Stomach (tissue), 9 donors: ENCODE data around the gene VIPR2. TPM values are rescaled to one million over a fixed set of nuclear protein-coding genes. Genes with fewer than 3 reads are reported as not detected.

Experiments
- DNase-seq, 2 donors: peaks; one replicate each; pipeline versions ENCODE4 v3.0.0 to v3.0.0-alpha.2; 2013 to 2019
- H3K27ac ChIP-seq, 5 donors: fragments of 200-600 bp in 4 of 5; sonication (generic) in 4 of 5; one replicate each; pipeline ENCODE4 v1.5.1; 2013 to 2019; ENCODE audit warnings: mild to moderate bottlenecking in 1 of 5, moderate library complexity in 1 of 5
- H3K27me3 ChIP-seq, 3 donors: fragments of 200-600 bp; sonication (generic); one replicate each; pipeline ENCODE4 v1.5.1; 2017 to 2019; ENCODE audit warnings: mixed run types in 1 of 3
- H3K36me3 ChIP-seq, 4 donors: fragments of 200-600 bp; sonication (generic); 1 replicate in 3 of 4; 2 replicates in 1 of 4; pipeline ENCODE4 v1.5.1; 2016 to 2019
- H3K4me1 ChIP-seq, 4 donors: fragments of 200-600 bp; sonication (generic); one replicate each; pipeline ENCODE4 v1.5.1; 2016 to 2019
- H3K4me3 ChIP-seq, 4 donors: fragments of 200-600 bp; sonication (generic) in 3 of 4; one replicate each; pipeline ENCODE4 v1.5.1; 2016 to 2019; ENCODE audit warnings: mild to moderate bottlenecking in 1 of 4
- H3K9me3 ChIP-seq, 4 donors: fragments of 200-600 bp; sonication (generic); one replicate each; pipeline ENCODE4 v1.5.1; 2016 to 2019
- CTCF ChIP-seq, 7 experiments: fragments of 450-650 bp in 4 of 7; fragments of 200-600 bp in 3 of 7; sonication (generic) in 3 of 7; IDR thresholded peaks; one replicate each; pipeline ENCODE4 v1.5.1; 2016 to 2019; ENCODE audit warnings: antibody characterized with exemption in 7 of 7, control low read depth in 2 of 7, mild to moderate bottlenecking in 1 of 7
- EP300 ChIP-seq: sonication (generic); formaldehyde crosslinking; IDR thresholded peaks from one replicate; pipeline ENCODE4 v1.6.1; 2017; ENCODE audit warnings: antibody characterized with exemption
- POLR2A ChIP-seq, 4 donors: fragments of 450-650 bp; IDR thresholded peaks; one replicate each; pipeline ENCODE4 v1.6.1; 2016; ENCODE audit warnings: antibody characterized with exemption in 4 of 4, control low read depth in 2 of 4, mild to moderate bottlenecking in 1 of 4, moderate library complexity in 1 of 4
- POLR2AphosphoS5 ChIP-seq, 3 donors: sonication (generic); formaldehyde crosslinking; IDR thresholded peaks; one replicate each; pipeline ENCODE4 v1.6.1; 2016; ENCODE audit warnings: antibody characterized with exemption in 3 of 3
- WGBS, 5 donors: extraction: QIAGEN DNeasy Blood & Tissue Kit in 3 of 5; methylation state at CpG; one replicate each; pipeline versions ENCODE4 v1.1.5 to v1.1.7; 2013 to 2018; 5-methylcytosine and 5-hydroxymethylcytosine counted together
- intact Hi-C: fragments of 100-400 bp; cut with DNase I; formaldehyde crosslinking; loops from one replicate; pipeline ENCODE4 v1.15.1; 2023; ENCODE audit warnings: low total_unique reads
- polyA plus RNA-seq, 3 donors: library from polyadenylated mRNA; stranded (reverse); fragments of 200-250 nt; gene quantifications; one replicate each; pipeline ENCODE4 v1.2.3, GENCODE V29; 2013
- total RNA-seq, 5 donors: library from RNA; depleted of rRNA; stranded (reverse); fragments of >200 nt; gene quantifications; one replicate each; pipeline versions ENCODE4 v1.1.0 to v1.2.3, GENCODE V29; 2014 to 2016
- donor health status: healthy with polysubstance abuse.
- donor health status: Bipolar disorder and iron deficiency.
- donor health status: healthy.

The VIPR2 gene
- total and polyA plus RNA-seq, 8 donors: 1.2 to 25.4 (median 4.6) TPM

GRCh38 chr7:159139202-159139601, 5.5 kb downstream of the VIPR2 start:
- intact Hi-C loops: no loop called here
- WGBS, 5 donors: 88 to 92% (median 91%) methylated on average over 10 of the region's 10 CpGs
- H3K4me1 ChIP-seq: peaks cover 0 to 26% (median 7%) of the 10 kb centered on the region in 4 donors

GRCh38 chr7:159138508-159138907, 6.2 kb downstream of the VIPR2 start:
- Histone ChIP-seq H3K36me3 (peaks cover 0 to 26% (median 0%) of the 10 kb centered on the region in 4 donors), H3K27me3 (peaks cover 0 to 26% (median 8%) of the 10 kb centered on the region in 3 donors), H3K4me1 (peaks cover 0 to 19% (median under 1%) of the 10 kb centered on the region in 4 donors), H3K4me3 (no peak overlapping the region), H3K9me3 (no peaks in the 10 kb centered on the region), H3K27ac (no peak overlapping the region)
- 89 to 98% (median 91%) methylated on average over 6 of the region's 6 CpGs for WGBS, 5 donors
- no peak for TF ChIP-seq CTCF (IDR thresholded peaks at IDR 0.05)
- TF ChIP-seq EP300: no peak
- no peak for TF ChIP-seq POLR2AphosphoS5 (IDR thresholded peaks at IDR 0.05)
- TF ChIP-seq POLR2A (IDR thresholded peaks at IDR 0.05): no peak
- peak in 1 of 2 donors; percentile 4 for DNase-seq
- intact Hi-C loops: no loop called here

More at GRCh38 chr7:159139202-159139601, 5.5 kb downstream of the VIPR2 start:
- H3K36me3 ChIP-seq: peaks cover 0 to 26% (median 0%) of the 10 kb centered on the region in 4 donors
- H3K9me3 ChIP-seq: no peaks in the 10 kb centered on the region
- peak in 1 of 2 donors; percentile 3 for DNase-seq
- no peak overlapping the region for H3K4me3 ChIP-seq
- TF ChIP-seq POLR2A (IDR thresholded peaks at IDR 0.05) (no peak), EP300 (no peak), POLR2AphosphoS5 (IDR thresholded peaks at IDR 0.05) (no peak), CTCF (IDR thresholded peaks at IDR 0.05) (no peak)
- H3K27me3 ChIP-seq: peaks cover under 1 to 33% (median 14%) of the 10 kb centered on the region in 3 donors
- no peak overlapping the region for H3K27ac ChIP-seq

GRCh38 chr7:159137906-159138305, 6.8 kb downstream of the VIPR2 start:
- TF ChIP-seq EP300: no peak
- no peak for TF ChIP-seq POLR2A (IDR thresholded peaks at IDR 0.05)
- TF ChIP-seq CTCF (IDR thresholded peaks at IDR 0.05): no peak
- TF ChIP-seq POLR2AphosphoS5 (IDR thresholded peaks at IDR 0.05): no peak
- peak in 1 of 2 donors; percentile 3 for DNase-seq
- peaks cover 0 to 13% (median 0%) of the 10 kb centered on the region in 4 donors for H3K4me1 ChIP-seq
- 83 to 89% (median 85%) methylated on average over 11 of the region's 11 CpGs for WGBS, 5 donors
- H3K9me3 ChIP-seq: no peaks in the 10 kb centered on the region
- peaks cover 0 to 20% (median 2%) of the 10 kb centered on the region in 3 donors for H3K27me3 ChIP-seq
- no peak overlapping the region for H3K4me3 ChIP-seq
- H3K27ac ChIP-seq: no peak overlapping the region
- H3K36me3 ChIP-seq: peaks cover 0 to 26% (median 0%) of the 10 kb centered on the region in 4 donors
- intact Hi-C loops: no loop called here

GRCh38 chr7:159136846-159137245, 7.8 kb downstream of the VIPR2 start:
- Histone ChIP-seq H3K27me3 (peaks cover 0 to 10% (median 0%) of the 10 kb centered on the region in 3 donors), H3K9me3 (no peaks in the 10 kb centered on the region), H3K4me1 (peaks cover 0 to 8% (median 0%) of the 10 kb centered on the region in 4 donors), H3K4me3 (no peak overlapping the region), H3K27ac (no peak overlapping the region), H3K36me3 (peaks cover 0 to 26% (median 0%) of the 10 kb centered on the region in 4 donors)
- TF ChIP-seq EP300: no peak
- no peak for TF ChIP-seq POLR2AphosphoS5 (IDR thresholded peaks at IDR 0.05)
- no peak for TF ChIP-seq CTCF (IDR thresholded peaks at IDR 0.05)
- TF ChIP-seq POLR2A (IDR thresholded peaks at IDR 0.05): no peak
- peak in 1 of 2 donors; percentile 7 for DNase-seq
- WGBS, 5 donors: 42 to 55% (median 43%) methylated on average over 6 of the region's 6 CpGs
- intact Hi-C loops: no loop called here
